Middle frontal gyrus (tissue), 1 donor: ENCODE results near the gene RBP5.

ENCODE experiments used
- DNase-seq: peaks from one replicate; pipeline ENCODE4 v3.0.0-alpha.2; 2015; ENCODE audit warnings: low spot score; ENCODE audit errors: extremely low spot score

RBP5 gene

DNA sequence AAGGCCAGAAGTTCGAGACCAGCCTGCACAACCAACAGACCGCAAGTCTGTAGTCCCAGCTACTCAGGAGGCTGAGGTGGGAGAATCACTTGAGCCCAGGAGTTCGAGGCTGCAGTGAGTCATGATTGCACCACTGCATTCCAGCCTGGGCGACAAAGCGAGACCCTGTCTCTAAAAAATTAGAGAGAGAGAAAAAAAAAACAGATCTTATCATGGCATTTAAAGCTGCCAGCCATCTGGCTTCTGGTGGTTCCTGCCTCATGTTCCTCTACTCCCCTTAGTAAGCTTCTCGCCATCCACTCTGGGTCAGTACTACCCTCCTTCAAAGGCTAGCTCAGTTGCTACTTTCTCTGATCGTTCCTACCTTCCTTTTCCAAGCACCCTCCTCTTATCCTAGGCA is 17.5 kb upstream of the RBP5 start:
- DNase-seq, result no peak

DNA sequence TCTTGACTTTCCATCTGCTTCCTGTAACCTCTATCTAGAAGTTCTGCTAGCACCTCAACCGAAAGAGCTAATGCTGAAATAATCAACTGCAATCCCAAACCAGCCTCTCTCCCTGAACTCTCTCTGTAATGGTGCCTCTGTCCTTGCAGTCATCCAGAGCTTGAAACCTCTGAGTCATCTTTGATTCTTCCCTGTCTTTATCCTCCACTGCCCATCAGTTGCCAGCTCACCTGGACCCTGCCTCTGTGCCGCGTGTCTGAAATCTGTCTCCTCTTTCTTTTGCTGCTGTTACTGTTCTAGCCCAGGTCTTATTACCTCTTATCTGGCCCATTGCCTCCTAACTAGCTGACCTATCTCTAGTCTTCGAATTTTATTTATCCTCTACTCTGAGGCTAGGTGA is 17.0 kb upstream of the RBP5 start:
- DNase-seq, result no peak

DNA sequence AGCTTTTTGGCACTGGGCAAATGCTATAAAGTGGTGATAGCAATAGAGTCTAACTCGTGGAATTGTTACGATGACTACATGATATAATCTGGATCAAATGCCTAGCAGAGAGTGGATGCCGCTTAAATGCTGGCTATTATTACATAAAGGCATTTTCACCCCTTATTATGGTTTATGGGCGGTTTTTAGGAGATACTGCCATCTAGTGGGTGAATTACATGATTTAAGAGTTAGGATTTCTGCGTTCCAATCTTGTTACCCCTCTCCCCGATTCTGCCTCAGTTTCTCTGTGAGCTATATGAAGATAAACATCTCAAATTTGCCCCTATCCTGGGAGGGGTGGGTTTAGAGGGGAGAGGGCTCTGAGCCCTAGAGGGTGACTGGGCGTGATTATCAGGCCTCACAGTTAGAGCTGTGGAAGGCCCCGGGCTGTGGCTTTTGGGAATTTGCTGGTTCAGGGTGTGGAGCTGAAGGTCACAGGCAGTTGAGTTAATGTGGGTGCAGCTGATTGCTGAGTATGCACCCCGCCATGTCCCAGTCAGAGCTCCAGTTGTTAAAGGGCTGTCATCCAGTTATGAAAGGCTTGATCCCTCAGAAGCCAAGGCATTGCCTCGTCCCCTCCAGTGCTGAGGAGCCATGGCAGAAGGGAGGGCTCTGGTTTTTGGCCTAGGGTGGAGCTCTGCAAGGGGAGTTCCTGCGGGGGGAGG is 15.9 kb upstream of the RBP5 start:
- DNase-seq, result no peak

DNA sequence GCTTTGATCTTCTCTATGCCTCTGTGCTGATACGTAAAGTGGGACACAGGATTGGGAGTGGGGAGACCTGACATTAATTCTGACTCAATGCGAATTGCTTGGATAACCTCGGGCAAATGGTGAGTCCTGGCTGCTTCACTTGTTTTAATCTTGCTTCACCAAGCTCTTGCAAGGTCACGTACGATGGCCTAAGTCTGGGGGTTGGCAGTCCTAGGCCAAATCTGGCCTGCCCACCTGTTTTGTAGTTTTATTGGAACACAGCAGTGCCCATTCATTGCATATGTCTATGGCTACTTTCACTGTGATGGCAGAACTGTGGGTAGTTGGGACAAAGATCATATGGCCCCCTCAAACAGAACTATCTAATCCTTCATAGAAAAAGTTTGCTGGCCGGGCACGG is 14.9 kb upstream of the RBP5 start:
- DNase-seq, result no peak

DNA sequence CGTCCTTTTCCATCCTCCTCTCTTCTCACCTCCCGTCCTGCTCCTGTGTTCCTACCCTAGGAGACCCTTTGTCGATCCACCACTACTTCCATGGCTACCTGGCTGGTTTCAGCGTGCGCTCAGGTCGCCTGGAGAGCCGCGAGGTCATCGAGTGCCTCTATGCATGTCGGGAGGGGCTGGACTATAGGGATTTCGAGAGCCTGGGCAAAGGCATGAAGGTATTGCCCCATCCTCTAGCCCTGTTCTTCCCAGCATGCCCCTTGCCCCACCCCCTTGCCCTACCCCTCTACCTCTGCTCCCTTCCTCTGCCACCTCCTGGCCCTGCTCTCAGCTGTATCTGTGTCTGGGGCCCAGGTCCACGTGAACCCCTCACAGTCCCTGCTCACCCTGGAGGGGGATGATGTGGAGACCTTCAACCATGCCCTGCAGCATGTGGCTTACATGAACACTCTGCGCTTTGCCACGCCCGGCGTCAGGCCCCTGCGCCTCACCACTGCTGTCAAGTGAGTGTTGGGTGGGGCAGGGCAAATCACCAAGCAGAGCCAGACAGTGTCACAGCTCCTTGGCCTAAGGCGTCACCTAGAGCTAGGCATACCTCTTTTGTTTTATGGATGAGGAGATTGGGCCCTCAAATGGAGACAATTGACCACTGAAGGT is 14.2 kb upstream of the RBP5 start:
- no peak for DNase-seq

DNA sequence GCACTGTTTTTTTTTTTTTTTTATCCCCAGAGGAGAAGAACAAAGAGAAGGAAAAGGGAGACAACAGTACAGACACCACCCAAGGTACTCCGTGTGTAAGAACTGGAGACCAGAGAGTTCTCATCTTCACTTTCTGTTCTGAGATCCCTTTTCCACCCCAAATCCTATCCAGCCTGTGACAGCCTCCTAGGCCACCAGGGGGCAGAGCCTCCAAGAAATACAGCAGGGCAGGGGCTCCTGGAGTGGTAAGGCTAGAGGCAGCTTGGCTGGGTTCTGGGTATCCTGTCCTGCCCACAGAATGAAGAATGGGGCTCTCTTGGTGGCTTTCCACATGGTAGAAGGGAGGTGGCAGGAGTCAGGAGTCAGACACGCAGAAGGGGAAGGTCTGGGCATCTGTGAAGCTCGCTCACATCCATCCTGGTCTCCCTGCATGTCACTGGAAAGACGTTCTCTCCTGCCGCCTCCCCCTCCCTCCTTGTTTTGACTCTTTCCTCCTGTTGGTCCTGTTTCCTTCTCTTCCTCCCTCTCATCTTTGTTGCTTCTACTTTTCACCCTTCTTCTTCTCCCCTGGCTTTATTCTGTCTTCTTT is 13.5 kb upstream of the RBP5 start:
- DNase-seq, result no peak

DNA sequence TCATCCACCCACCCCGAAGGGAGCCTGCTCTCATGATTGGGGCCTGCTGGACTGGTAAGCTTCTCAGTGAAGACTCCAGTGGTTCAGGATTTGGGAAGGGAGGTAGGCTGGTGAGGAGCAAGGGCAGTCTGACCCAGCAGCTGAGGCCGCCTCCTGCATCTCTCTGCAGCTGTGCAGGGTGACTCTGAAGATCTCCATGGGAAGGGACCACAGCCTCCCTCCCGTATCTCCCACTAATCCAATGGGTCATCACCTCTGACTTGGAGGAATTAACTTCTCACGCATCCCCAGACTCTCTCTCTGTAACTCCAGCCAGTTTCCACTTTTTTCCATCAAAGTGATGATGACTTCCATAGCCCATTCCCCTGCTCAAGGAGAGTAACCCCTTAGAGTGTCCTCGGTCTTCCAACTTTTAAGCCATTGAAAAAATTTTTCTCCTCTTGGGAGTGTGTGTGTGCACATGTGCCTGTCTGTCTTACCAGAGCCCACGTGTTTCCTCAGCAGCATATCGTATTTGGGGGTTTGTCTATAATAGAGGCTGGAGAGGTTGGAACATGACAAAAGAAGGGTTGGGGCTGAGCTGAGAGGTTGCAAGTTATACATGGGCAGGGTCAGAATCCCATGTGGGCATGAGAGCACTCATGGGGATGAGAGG is 12.8 kb upstream of the RBP5 start:
- DNase-seq, result no peak

DNA sequence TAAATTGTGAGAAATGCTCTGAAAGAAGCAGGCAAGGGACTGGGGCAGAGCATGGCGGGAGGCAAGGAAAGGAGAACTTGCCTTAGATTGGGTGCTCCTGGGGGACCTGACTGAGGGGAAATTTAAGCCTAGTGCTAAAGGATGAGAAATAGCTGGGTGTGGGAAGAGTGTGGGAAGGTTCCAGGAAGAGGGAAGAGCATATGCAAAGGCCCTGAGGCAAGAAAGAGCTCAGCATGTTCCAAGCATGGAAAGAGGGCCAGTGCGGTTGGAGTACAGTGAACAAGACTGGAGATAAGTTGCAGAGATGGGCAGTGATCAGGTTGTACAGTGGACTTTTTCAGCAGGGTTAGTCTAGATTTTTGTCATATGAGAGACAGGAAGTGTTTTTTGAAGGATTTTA is 10.5 kb upstream of the RBP5 start:
- DNase-seq, result no peak

DNA sequence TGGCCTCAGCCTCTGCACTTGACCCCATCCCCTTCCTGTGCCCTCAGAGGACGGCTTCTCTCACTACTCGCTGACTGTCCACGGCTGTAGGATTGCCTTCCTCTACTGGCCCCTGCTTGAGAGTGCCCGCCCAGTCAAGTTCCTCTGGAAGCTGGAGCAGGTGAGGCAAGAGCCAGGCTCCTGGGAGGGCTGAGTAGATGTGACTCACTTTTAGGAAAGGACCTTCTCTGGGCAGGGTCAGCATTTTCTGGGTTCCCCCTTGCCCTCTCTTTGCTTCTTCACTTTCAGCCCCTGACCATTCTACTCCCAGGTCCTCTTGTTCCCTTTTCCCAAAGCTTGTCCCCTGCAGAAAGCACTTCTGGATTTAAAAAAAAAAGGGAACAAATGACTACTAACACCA is 9.2 kb upstream of the RBP5 start:
- DNase-seq, result no peak

DNA sequence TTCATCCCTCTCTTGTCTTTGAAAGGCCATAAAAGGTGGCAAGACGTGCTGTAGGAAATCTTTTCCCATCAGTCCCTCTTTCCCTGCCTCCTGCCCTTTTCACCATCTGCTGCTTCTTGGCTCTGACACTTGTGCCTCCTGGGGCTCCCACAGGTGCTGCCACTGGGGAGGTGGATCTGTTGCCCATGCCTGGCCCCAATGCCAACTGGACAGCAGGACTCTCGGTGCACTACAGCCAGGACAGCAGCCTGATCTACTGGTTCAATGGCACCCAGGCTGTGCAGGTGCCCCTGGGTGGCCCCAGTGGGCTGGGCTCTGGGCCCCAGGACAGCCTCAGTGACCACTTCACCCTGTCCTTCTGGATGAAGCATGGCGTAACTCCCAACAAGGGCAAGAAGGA is 8.0 kb upstream of the RBP5 start:
- no peak for DNase-seq

DNA sequence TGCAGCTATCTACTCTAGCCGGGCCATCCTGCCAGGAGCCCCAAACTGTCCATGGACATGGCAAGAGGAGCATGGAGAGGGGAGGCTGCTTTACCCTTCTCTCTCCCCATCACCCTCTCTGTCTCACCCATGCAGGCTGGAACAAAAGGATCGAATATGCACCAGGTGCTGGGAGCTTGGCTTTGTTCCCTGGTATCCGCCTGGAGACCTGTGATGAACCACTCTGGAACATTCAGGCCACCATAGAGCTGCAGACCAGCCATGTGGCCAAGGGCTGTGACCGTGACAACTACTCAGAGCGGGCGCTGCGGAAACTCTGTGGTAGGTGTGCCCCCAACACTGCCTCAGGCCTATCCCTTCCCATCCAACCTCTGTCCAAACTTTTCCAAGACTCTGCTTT is 7.4 kb upstream of the RBP5 start:
- no peak for DNase-seq

DNA sequence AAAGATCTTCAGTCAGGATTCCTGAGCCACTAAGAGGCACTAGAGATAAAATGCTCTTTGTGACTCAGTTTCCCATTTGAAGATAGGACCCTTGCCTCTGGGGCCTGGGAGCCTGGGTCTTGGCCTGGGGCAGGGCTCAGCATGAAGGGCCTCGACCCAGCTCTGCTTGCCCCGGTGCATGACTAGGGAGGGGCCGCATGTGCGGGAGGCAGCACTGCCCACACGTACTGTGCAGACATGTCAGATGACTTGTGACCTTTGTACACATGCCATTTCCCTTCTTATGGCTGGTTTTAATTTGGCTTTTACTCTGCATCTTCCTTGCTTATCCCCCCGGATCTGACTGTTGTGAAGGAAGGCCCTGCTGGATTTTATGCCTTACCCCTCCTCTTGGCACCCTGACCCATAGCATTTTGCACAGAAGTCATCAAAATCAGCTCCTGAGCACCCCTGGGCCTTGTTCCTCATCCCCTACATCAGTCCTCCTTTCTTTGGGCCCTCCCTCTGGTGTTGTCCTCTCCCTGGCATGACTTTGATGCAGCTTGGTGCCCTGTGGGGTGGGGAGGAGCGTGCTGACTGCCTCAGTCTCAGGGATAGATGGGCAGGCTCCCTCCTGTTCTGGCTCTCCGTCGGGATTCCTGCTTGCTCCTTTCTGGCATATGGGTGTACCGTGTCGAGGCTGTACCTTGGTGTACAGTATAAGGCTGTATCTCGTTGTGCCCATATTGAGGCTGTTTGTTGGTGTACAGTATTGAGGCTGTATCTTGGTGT is 5.9 kb upstream of the RBP5 start:
- DNase-seq, result no peak

DNA sequence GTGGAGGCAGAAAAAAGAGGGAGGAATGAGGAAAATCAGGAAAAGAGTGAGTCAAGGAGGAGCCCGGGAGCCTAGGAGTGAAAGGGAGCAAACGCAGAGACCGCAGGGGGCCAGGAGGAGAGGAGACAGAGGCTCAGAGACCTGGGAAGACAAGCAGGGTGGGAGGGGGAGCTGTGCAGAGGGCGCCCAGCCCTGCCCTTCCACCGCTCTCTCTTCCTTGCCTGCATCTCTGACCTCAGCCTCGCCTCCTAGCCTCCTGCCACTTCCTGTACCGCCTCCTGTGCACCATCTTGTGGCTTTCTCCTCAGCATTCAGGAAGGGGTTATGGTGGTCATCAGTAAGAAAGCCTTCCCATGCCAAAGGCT is 2.8 kb upstream of the RBP5 start:
- DNase-seq, result no peak

DNA sequence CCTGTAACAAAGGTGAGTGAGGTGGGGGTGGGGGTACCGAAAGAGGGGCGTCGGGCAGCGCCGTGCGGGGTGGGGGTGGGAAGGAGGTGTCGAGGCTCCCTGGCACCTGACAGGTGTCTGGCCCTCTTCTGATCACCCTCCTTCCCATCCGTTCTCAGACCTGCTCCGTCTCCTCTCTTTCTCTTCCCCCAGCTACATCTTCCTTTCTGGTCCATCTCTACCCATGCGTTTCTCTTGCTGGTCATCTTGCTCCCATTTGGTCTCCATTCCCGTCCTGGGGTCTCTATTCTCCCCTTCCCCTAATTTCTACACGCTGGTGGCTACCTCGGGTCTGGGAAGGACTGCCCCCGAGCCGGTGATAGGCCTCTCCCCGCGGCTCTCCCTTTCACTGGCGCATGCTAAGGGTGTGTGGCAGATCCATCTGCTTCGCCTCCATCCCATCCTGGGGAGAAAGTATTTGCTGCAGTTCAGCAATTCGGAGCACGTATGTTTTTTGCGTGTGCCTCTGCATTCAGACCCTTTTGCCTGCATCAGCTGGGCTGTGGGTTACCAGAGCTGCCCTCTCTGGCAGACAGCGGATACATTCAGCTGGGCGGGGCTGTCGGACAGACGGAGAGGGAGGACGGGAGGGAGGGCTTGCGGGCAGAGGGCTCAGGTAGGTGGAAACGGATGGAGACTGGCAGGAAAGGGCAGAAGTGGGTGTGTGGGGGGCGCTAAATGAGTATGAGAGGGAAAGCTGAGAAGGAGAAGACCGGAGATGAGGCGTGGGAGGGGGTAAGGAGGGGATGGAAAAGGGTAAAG is 2.2 kb upstream of the RBP5 start:
- no peak for DNase-seq

DNA sequence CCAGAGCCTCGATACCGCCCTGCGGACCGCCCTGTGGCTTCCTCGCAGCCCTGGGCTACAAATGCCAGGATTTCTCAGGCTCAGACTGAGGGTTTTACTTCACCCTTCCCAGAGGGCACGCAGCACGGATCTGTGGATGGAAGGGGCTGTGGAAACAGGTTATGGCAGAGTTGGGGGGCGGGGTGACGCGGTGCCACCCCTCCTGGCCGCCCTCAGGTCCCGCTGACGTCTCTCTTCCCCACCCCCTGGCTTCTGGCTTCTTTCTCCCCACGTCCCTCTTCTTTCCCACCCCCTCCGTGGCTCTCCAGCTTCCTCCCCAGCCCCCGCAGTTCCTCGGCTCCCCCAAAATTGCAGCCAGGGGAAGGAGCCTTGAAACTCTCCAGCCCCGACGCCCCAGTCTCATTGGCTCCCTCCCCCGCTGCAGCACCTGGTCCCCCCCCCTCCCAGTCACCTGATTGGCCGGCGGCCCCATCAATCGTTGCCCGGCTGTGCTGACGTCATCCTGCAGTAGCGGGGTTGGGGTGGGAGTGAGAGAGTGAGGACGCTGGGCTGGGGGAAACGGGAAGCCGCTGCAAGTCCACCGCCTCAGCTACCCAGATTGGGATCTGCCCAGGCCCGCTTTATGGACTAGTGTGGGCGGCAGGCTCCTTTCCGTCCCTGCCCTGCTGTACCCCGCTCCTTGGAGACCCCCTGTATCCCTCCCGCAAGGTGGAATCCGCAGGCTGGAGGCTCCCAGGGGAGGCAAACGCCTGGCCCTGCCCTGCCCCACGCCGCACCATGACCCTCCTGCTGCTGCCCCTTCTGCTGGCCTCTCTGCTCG is 1.4 kb upstream of the RBP5 start, which contains the start of gene CLSTN3:
TSS of gene CLSTN3 (plus strand) at position 500 of the 820 bp plus-strand sequence. CDS start at position 778, 278 bp downstream.
- peak; percentile 57 for DNase-seq

DNA sequence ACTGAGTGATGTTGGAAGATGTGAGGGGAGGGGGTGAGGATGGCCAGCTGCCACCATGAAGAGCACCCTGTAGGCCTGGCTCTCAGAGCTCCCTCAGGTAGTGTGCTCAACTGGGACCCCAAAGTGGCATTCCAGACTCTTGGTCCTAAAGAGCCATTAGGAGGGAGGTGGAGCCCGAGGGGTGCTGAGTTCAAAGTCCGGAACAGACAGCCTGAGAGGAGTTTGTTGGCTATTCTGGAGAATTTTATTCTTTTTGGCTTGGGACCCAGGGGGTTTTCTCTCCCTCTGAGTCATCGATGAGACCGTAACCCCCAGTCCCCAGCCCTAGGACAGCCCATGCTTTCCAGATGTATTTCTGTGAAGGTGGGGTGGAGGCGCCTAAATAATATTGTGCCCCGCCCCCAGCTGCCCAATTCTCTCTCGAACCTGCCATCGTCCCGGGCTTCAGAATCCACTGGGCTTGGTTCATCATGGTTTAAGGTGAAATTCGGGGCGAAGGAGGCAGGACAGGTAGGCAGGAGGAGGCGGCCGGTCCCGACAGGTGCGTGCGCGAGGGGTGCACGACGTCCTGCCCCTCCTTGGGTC is 690 bp upstream of the RBP5 start:
- DNase-seq, result no peak

DNA sequence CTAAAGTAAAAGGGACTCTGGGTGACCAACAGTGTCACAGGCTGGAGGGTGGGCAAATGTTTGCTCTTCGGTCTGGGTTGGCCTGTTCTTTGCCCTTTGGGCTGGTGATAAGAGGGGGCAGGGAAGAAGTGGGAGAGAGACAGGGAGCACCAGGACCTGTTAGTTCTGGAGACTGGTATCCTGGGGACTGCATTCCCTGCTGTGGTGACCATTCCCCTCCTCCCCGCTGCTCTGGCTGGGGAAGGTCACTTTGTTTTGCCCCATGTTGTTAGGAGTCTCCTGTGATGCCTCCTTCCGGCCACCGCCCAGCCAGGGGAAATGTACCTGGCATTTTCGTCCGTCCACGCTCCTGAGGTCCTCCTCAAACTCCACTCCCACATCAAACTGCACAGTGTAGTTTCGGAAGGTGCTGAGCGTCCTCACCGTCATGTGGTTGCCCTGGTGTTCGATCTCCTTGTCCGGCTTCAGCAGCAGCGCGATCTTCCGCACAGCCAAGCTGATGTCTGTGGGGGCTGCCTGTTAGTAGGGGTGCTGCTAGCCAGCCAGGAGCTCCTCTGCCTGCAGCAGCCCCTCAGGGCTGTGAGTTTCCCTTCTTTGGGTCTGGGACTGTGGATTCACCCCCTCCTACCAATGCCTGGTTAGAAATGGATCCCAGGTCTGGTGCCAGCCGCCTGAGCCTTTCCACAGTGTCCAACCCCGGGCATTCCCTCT is 618 bp downstream of the RBP5 start:
- DNase-seq, result no peak

DNA sequence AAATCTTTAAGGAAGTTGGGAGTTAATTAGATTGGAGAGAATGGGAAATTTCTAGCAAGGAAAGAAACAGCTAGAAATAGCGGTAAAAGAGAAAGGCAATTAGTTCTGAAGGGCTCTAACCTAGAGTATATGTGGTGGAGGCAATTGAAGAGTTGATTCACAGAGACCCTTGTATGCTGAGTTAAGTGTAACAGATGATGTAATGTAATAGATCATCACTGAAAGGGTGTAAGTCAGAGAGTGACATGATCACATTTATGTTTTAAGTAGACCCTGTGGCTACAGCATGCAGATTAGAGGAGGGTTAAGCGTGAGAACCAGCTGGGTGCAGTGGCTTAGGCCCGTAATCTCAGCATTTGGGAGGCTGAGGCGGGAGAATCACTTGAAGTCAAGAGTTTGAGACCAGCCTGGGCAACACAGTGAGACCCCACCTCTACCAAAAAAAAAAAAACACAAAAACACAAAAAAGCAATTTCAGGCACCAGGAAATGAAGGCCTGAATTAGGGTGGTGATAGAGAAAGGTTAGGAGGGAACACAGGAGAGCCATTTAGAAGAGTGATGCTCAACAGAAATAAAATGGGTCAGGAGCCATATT is 3.0 kb downstream of the RBP5 start:
- DNase-seq, result no peak
